MM.1S (cell line): Measurements from ENCODE around the gene KCNG2.

ENCODE experiments used
- CTCF ChIP-seq: fragments of 300-600 bp; sonication (generic); IDR thresholded peaks from 2 replicates; pipeline ENCODE4 v1.5.1; 2016; ENCODE audit warnings: antibody characterized with exemption, low read length, mixed read lengths
- EZH2phosphoT487 ChIP-seq: fragments of 300-600 bp; sonication (generic); IDR thresholded peaks from 2 replicates; pipeline ENCODE4 v1.6.1; 2018; ENCODE audit warnings: antibody characterized with exemption, low read length

GRCh38 chr18:79816092-79816491 lies 18.4 kb downstream of the KCNG2 start:
- TF ChIP-seq CTCF (no peak), EZH2phosphoT487 (no peak)
